Left renal pelvis (tissue), 4 donors: ENCODE results near the gene CAMK2B. TPM values are rescaled to one million over a fixed set of nuclear protein-coding genes. Genes with fewer than 3 reads are reported as not detected.

Source experiments
- DNase-seq, 4 donors: peaks; one replicate each; pipeline ENCODE4 v3.0.0-alpha.2; 2013; ENCODE audit warnings: low read depth in 4 of 4, low spot score in 3 of 4
- polyA plus RNA-seq, 4 donors: library from polyadenylated mRNA; unstranded; fragments of 120-200 nt; gene quantifications; one replicate each; pipeline ENCODE4 v1.2.1, GENCODE V29; 2013; ENCODE audit not compliant: insufficient read length in 4 of 4

CAMK2B gene
- polyA plus RNA-seq, 4 donors, result 1.6 to 3.2 (median 2.9) TPM

- DNase-seq, result no peak
Measured at GRCh38 chr7:44235582-44236332, 89.6 kb downstream of the CAMK2B start.

GRCh38 chr7:44235066-44235465 is 90.3 kb downstream of the CAMK2B start:
- DNase-seq, result no peak

GRCh38 chr7:44232901-44233715 is 92.3 kb downstream of the CAMK2B start:
- DNase-seq, result no peak

- no peak for DNase-seq
Measured at GRCh38 chr7:44232396-44232795, 93.0 kb downstream of the CAMK2B start.

- no peak for DNase-seq
Measured at GRCh38 chr7:44231088-44231487, 94.3 kb downstream of the CAMK2B start.

- DNase-seq, result no peak
Measured at GRCh38 chr7:44230286-44230685, 95.1 kb downstream of the CAMK2B start.

- DNase-seq, result no peak
Measured at GRCh38 chr7:44229546-44230105, 95.8 kb downstream of the CAMK2B start.

GRCh38 chr7:44228571-44229350 is 96.6 kb downstream of the CAMK2B start:
- DNase-seq, result no peak

GRCh38 chr7:44227911-44228310 is 97.5 kb downstream of the CAMK2B start:
- no peak for DNase-seq

- no peak for DNase-seq
Measured at GRCh38 chr7:44226396-44226753, 99.0 kb downstream of the CAMK2B start.

- no peak for DNase-seq
Measured at GRCh38 chr7:44225566-44226395, 99.6 kb downstream of the CAMK2B start.

- DNase-seq, result no peak
Measured at GRCh38 chr7:44224974-44225565, 100.3 kb downstream of the CAMK2B start.

GRCh38 chr7:44224080-44224973 is 101.1 kb downstream of the CAMK2B start:
- DNase-seq, result no peak

GRCh38 chr7:44223362-44224079 is 101.9 kb downstream of the CAMK2B start:
- no peak for DNase-seq

- DNase-seq, result no peak
Measured at GRCh38 chr7:44222776-44223261, 102.6 kb downstream of the CAMK2B start.

- DNase-seq, result no peak
Measured at GRCh38 chr7:44222074-44222473, 103.3 kb downstream of the CAMK2B start.

- no peak for DNase-seq
Measured at GRCh38 chr7:44221231-44221791, 104.1 kb downstream of the CAMK2B start.
